IMR-90 (cell line): ENCODE data around the gene WDR76. TPM values are rescaled to one million over a fixed set of nuclear protein-coding genes. Genes with fewer than 3 reads are reported as not detected.

ENCODE experiments used
- ATAC-seq: fragments of 200-7000 bp; cut with Tn5 transposase; 2 replicates; pipeline ENCODE4 v1.9.1; 2020; ENCODE audit warnings: low read depth, mild to moderate bottlenecking, moderate library complexity
- BruUV-seq: library from RNA; stranded (reverse); fragments of 400-500 nt; replicated peaks from 2 replicates; lab custom pipeline; 2021; lab: Mats Ljungman, UMichigan
- CTCF ChIA-PET: fragments of 300-600 bp; formaldehyde crosslinking; extraction: SDS; loops from one replicate; lab custom pipeline; 2021; ENCODE audit warnings: antibody characterized with exemption; lab: Yijun Ruan, JAX
- POLR2A ChIA-PET: fragments of 300-600 bp; sonication (Branson Sonifier 250); formaldehyde crosslinking; loops from one replicate; lab custom pipeline; 2022; ENCODE audit warnings: antibody characterized with exemption; ENCODE audit not compliant: unreplicated experiment; lab: Charles Lee
- DNase-seq: peaks from one replicate; pipeline ENCODE4 v3.0.0; 2013
- H2AFZ ChIP-seq: replicated peaks from 2 replicates; pipeline ENCODE3; 2013; ENCODE audit warnings: low read length, mild to moderate bottlenecking; ENCODE audit not compliant: poor library complexity
- H2AK5ac ChIP-seq: 2 replicates; pipeline ENCODE4 v1.6.1; 2013; ENCODE audit warnings: low read depth, low read length, inconsistent platforms
- H2AK9ac ChIP-seq: replicated peaks from 2 replicates; pipeline ENCODE3; 2013; ENCODE audit warnings: mild to moderate bottlenecking, low read depth, low read length, moderate library complexity; ENCODE audit not compliant: poor library complexity
- H2BK120ac ChIP-seq: 2 replicates; pipeline ENCODE4 v1.6.1; 2013; ENCODE audit warnings: low read depth, low read length, inconsistent platforms
- H2BK15ac ChIP-seq: 3 replicates; pipeline ENCODE4 v1.6.1; 2013; ENCODE audit warnings: low read depth, low read length, inconsistent platforms
- H2BK20ac ChIP-seq: 2 replicates; pipeline ENCODE4 v1.6.1; 2013; ENCODE audit warnings: low read depth, mild to moderate bottlenecking, inconsistent platforms, low read length, moderate library complexity
- H2BK5ac ChIP-seq: 2 replicates; pipeline ENCODE4 v1.6.1; 2013; ENCODE audit warnings: mild to moderate bottlenecking, low read depth, low read length, inconsistent platforms; ENCODE audit not compliant: poor library complexity, severe bottlenecking
- H3K14ac ChIP-seq: replicated peaks from 2 replicates; pipeline ENCODE4 v1.6.1; 2013; ENCODE audit warnings: low read depth, low read length, inconsistent platforms
- H3K18ac ChIP-seq: 2 replicates; pipeline ENCODE4 v1.6.1; 2013; ENCODE audit warnings: low read depth, low read length, control low read depth
- H3K23ac ChIP-seq: 2 replicates; pipeline ENCODE4 v1.6.1; 2013; ENCODE audit warnings: low read depth, low read length, inconsistent platforms
- H3K27ac ChIP-seq: 2 replicates; pipeline ENCODE4 v1.5.1; 2013; ENCODE audit warnings: mild to moderate bottlenecking, control low read depth, low read length; ENCODE audit not compliant: insufficient read depth
- H3K27me3 ChIP-seq: 2 replicates; pipeline ENCODE4 v1.6.1; 2013; ENCODE audit warnings: low read length; ENCODE audit not compliant: control insufficient read depth, insufficient read depth
- H3K36me3 ChIP-seq: 2 replicates; pipeline ENCODE4 v1.6.1; 2013; ENCODE audit warnings: low read length, mixed read lengths; ENCODE audit not compliant: control insufficient read depth, insufficient read depth
- H3K4ac ChIP-seq: 2 replicates; pipeline ENCODE4 v1.6.1; 2013; ENCODE audit warnings: low read depth, low read length, inconsistent platforms
- H3K4me1 ChIP-seq: 2 replicates; pipeline ENCODE4 v1.6.1; 2013; ENCODE audit warnings: low read length, mixed read lengths; ENCODE audit not compliant: control insufficient read depth, insufficient read depth
- H3K4me2 ChIP-seq: 2 replicates; pipeline ENCODE4 v1.6.1; 2013; ENCODE audit warnings: low read depth, mild to moderate bottlenecking, control low read depth, low read length, moderate library complexity
- H3K4me3 ChIP-seq: 2 replicates; pipeline ENCODE4 v1.5.1; 2013; ENCODE audit warnings: low read depth, mild to moderate bottlenecking, control low read depth, low read length, moderate library complexity; ENCODE audit not compliant: insufficient read depth
- H3K56ac ChIP-seq: 2 replicates; pipeline ENCODE4 v1.6.1; 2013; ENCODE audit warnings: low read length, inconsistent platforms; ENCODE audit not compliant: insufficient read depth; ENCODE audit errors: extremely low read depth
- H3K79me1 ChIP-seq, 2 experiments: 2 replicates each; pipeline ENCODE4 v1.6.1; 2013; ENCODE audit warnings: low read length in 2 of 2, inconsistent platforms in 1 of 2, low read depth in 1 of 2
- H3K9ac ChIP-seq: 2 replicates; pipeline ENCODE4 v1.6.1; 2013; ENCODE audit warnings: low read depth, low read length, control low read depth
- H3K9me1 ChIP-seq: 2 replicates; pipeline ENCODE4 v1.6.1; 2013; ENCODE audit warnings: low read length, inconsistent platforms; ENCODE audit not compliant: insufficient read depth
- H3K9me3 ChIP-seq: 2 replicates; pipeline ENCODE4 v1.6.1; 2013; ENCODE audit warnings: low read length; ENCODE audit not compliant: control insufficient read depth, insufficient read depth
- H4K20me1 ChIP-seq: 2 replicates; pipeline ENCODE4 v1.6.1; 2013; ENCODE audit warnings: low read length, inconsistent platforms; ENCODE audit not compliant: insufficient read depth
- H4K5ac ChIP-seq: 2 replicates; pipeline ENCODE4 v1.6.1; 2013; ENCODE audit warnings: mild to moderate bottlenecking, low read depth, low read length, control low read depth
- H4K8ac ChIP-seq, 2 experiments: 2 replicates each; pipeline ENCODE4 v1.6.1; 2013; ENCODE audit warnings: low read depth in 2 of 2, low read length in 2 of 2, control low read depth in 1 of 2, inconsistent platforms in 1 of 2
- H4K91ac ChIP-seq: 2 replicates; pipeline ENCODE4 v1.6.1; 2013; ENCODE audit warnings: low read depth, low read length, inconsistent platforms; ENCODE audit not compliant: insufficient read depth
- BHLHE40 ChIP-seq: fragments of 150-350 bp; IDR thresholded peaks from 2 replicates; pipeline ENCODE4 v1.6.1; 2016; ENCODE audit warnings: mild to moderate bottlenecking, low read depth, low read length
- CEBPB ChIP-seq: IDR thresholded peaks from 2 replicates; pipeline ENCODE4 v1.6.1; 2012; ENCODE audit warnings: low read depth, low read length, improper control_type of control experiment
- FOS ChIP-seq: fragments of 150-350 bp; IDR thresholded peaks from 2 replicates; pipeline ENCODE4 v1.6.1; 2016; ENCODE audit warnings: low read depth, low read length
- MAFK ChIP-seq: IDR thresholded peaks from 2 replicates; pipeline ENCODE4 v1.6.1; 2012; ENCODE audit warnings: low read depth, low read length, improper control_type of control experiment
- MXI1 ChIP-seq: IDR thresholded peaks from 2 replicates; pipeline ENCODE4 v1.6.1; 2012; ENCODE audit warnings: low read depth, mild to moderate bottlenecking, low read length, moderate library complexity, borderline replicate concordance
- NFE2L2 ChIP-seq: fragments of 150-350 bp; IDR thresholded peaks from 2 replicates; pipeline ENCODE4 v1.6.1; 2016; ENCODE audit warnings: low read depth, mild to moderate bottlenecking, low read length
- POLR2A ChIP-seq: IDR thresholded peaks from 2 replicates; pipeline ENCODE4 v1.6.1; 2012; ENCODE audit warnings: mild to moderate bottlenecking, low read depth, low read length
- RFX5 ChIP-seq: IDR thresholded peaks from 2 replicates; pipeline ENCODE4 v1.8.0; 2012; ENCODE audit warnings: low read depth, mild to moderate bottlenecking, low read length, moderate library complexity
- SMC3 ChIP-seq: fragments of 150-350 bp; IDR thresholded peaks from 2 replicates; pipeline ENCODE4 v1.6.1; 2016; ENCODE audit warnings: low read depth, mild to moderate bottlenecking, antibody characterized with exemption, low read length, moderate library complexity
- USF2 ChIP-seq: fragments of 150-350 bp; IDR thresholded peaks from 2 replicates; pipeline ENCODE4 v1.6.1; 2017; ENCODE audit warnings: mild to moderate bottlenecking, antibody characterized with exemption, low read length, low read depth
- WGBS, 2 experiments: methylation state at CpG; one replicate each; pipeline versions ENCODE4 v1.1.5 to v1.1.7; 2013; ENCODE audit warnings: missing lambda C conversion rate in 2 of 2; ENCODE audit not compliant: insufficient read length in 1 of 2; ENCODE audit errors: extremely low coverage in 2 of 2; 5-methylcytosine and 5-hydroxymethylcytosine counted together
- dilution Hi-C: fragments of 300-500 bp; cut with HindIII; formaldehyde crosslinking; loops from one replicate; pipeline ENCODE4 v1.14.3; 2018; ENCODE audit warnings: low sequenced_read_pairs; ENCODE audit not compliant: unreplicated experiment
- in situ Hi-C: fragments of 300-500 bp; cut with MboI; formaldehyde crosslinking; loops from 3 replicates; pipeline ENCODE4 v1.14.3; 2019; ENCODE audit warnings: low sequenced_read_pairs, inconsistent platforms, mixed read lengths
- intact Hi-C: fragments of 100-400 bp; cut with micrococcal nuclease; formaldehyde crosslinking; loops from 2 replicates; pipeline ENCODE4 v1.10.0; 2022
- polyA plus RNA-seq, 3 experiments: library from polyadenylated mRNA; depleted of rRNA; stranded (reverse); fragments of >200 nt; gene quantifications; 2 replicates each; pipeline ENCODE4 v1.2.3, GENCODE V29; 2012; ENCODE audit warnings: low replicate concordance in 1 of 3
- total RNA-seq: library from RNA; depleted of rRNA; stranded (reverse); fragments of >200 nt; gene quantifications from 2 replicates; pipeline ENCODE4 v1.2.3, GENCODE V29; 2012
- TF ChIP-seq, protein P1 (sequence below): fragments of 150-350 bp; IDR thresholded peaks from 2 replicates; pipeline ENCODE4 v1.6.1; 2016; ENCODE audit warnings: low read depth, mild to moderate bottlenecking, low read length, moderate library complexity, borderline replicate concordance
- TF ChIP-seq, protein P2 (sequence below): conservative IDR thresholded peaks from 2 replicates; pipeline ENCODE4 v1.5.1; 2012; ENCODE audit warnings: mild to moderate bottlenecking, low read depth, low read length, improper control_type of control experiment

Gene WDR76
- total and polyA plus RNA-seq, 2 of the 4 experiments (the other 2 are of a cell fraction) = 4.8 to 25.8 TPM

GRCh38 chr15:43905755-43906154, 79.0 kb downstream of the WDR76 start (continued):
- TF ChIP-seq RFX5 = no peak
- no peak for TF ChIP-seq SMC3

GRCh38 chr15:43908516-43909050, 81.8 kb downstream of the WDR76 start:
- no peak overlapping the region for H2AK9ac ChIP-seq
- peaks cover 12% of the 10 kb centered on the region for H3K9me1 ChIP-seq
- H3K23ac ChIP-seq = no peak overlapping the region
- no peak overlapping the region for H4K5ac ChIP-seq
- H3K4me2 ChIP-seq = no peak overlapping the region
- POLR2A ChIA-PET = no interaction called here
- H3K56ac ChIP-seq = no peak overlapping the region
- WGBS, 2 experiments = no CpG with 5 or more reads among the region's 4 CpGs
- no peak for ATAC-seq
- intact Hi-C loops (no loop called here), in situ Hi-C loops (loop anchor here (25.0 kb wide), 1 partner anchor 154 kb away; no protein-coding TSS in a partner anchor), dilution Hi-C loops (loop anchor here (10.0 kb wide), 1 partner anchor 306 kb away; no protein-coding TSS in a partner anchor)
- H3K9me3 ChIP-seq = no peaks in the 10 kb centered on the region
- no peak overlapping the region for H4K91ac ChIP-seq
- no peak overlapping the region for H2BK5ac ChIP-seq
- no peaks in the 10 kb centered on the region for H3K27me3 ChIP-seq
- no peak for DNase-seq
- H3K4me3 ChIP-seq = no peak overlapping the region
- H3K79me1 ChIP-seq = peaks cover 3 to 5% of the 10 kb centered on the region in 2 experiments; a peak in 2 of 4 replicates
- no peak overlapping the region for H4K8ac ChIP-seq
- no peak overlapping the region; the same call in 1 of the 2 replicates for H2AK5ac ChIP-seq
- H2BK20ac ChIP-seq = no peak overlapping the region
- H2AFZ ChIP-seq = no peak overlapping the region
- H3K36me3 ChIP-seq = no peaks in the 10 kb centered on the region
- no peak overlapping the region for H3K18ac ChIP-seq
- no TSS peak for BruUV-seq
- CTCF ChIA-PET = no interaction called here
- no peak overlapping the region for H2BK120ac ChIP-seq
- H3K14ac ChIP-seq = no peak overlapping the region
- H3K27ac ChIP-seq = no peak overlapping the region; the same call in 1 of the 2 replicates
- no peak for TF ChIP-seq CEBPB
- no peak for TF ChIP-seq SMC3
- TF ChIP-seq FOS = no peak
- no peak for TF ChIP-seq POLR2A
- no peak for TF ChIP-seq RFX5
- TF ChIP-seq, protein P1, sequence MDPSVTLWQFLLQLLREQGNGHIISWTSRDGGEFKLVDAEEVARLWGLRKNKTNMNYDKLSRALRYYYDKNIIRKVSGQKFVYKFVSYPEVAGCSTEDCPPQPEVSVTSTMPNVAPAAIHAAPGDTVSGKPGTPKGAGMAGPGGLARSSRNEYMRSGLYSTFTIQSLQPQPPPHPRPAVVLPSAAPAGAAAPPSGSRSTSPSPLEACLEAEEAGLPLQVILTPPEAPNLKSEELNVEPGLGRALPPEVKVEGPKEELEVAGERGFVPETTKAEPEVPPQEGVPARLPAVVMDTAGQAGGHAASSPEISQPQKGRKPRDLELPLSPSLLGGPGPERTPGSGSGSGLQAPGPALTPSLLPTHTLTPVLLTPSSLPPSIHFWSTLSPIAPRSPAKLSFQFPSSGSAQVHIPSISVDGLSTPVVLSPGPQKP = no peak
- TF ChIP-seq BHLHE40 = no peak
- TF ChIP-seq MXI1 = no peak
- TF ChIP-seq, protein P2, sequence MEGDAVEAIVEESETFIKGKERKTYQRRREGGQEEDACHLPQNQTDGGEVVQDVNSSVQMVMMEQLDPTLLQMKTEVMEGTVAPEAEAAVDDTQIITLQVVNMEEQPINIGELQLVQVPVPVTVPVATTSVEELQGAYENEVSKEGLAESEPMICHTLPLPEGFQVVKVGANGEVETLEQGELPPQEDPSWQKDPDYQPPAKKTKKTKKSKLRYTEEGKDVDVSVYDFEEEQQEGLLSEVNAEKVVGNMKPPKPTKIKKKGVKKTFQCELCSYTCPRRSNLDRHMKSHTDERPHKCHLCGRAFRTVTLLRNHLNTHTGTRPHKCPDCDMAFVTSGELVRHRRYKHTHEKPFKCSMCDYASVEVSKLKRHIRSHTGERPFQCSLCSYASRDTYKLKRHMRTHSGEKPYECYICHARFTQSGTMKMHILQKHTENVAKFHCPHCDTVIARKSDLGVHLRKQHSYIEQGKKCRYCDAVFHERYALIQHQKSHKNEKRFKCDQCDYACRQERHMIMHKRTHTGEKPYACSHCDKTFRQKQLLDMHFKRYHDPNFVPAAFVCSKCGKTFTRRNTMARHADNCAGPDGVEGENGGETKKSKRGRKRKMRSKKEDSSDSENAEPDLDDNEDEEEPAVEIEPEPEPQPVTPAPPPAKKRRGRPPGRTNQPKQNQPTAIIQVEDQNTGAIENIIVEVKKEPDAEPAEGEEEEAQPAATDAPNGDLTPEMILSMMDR = no peak
- no peak for TF ChIP-seq USF2
- no peak for TF ChIP-seq NFE2L2
- no peak for TF ChIP-seq MAFK
- peaks cover 14% of the 10 kb centered on the region for H3K4me1 ChIP-seq
- no peaks in the 10 kb centered on the region for H4K20me1 ChIP-seq
- H3K4ac ChIP-seq = no peak overlapping the region
- H2BK15ac ChIP-seq = no peak overlapping the region
- H3K9ac ChIP-seq = no peak overlapping the region
